Transverse colon (tissue), 4 donors: ENCODE results near the gene ADGRF5. TPM values are rescaled to one million over a fixed set of nuclear protein-coding genes. Genes with fewer than 3 reads are reported as not detected.

ENCODE experiments used
- DNase-seq: peaks from one replicate; pipeline ENCODE4 v3.0.0-alpha.2; 2019
- H3K27ac ChIP-seq, 4 donors: fragments of 200-600 bp; sonication (generic); 2 replicates each; pipeline ENCODE4 v1.5.1; 2016 to 2018; ENCODE audit warnings: inconsistent platforms in 4 of 4
- H3K27me3 ChIP-seq: fragments of 200-600 bp; sonication (generic); 2 replicates; pipeline ENCODE4 v1.5.1; 2017; ENCODE audit warnings: inconsistent platforms
- H3K36me3 ChIP-seq, 4 donors: fragments of 200-600 bp; sonication (generic); 2 replicates each; pipeline ENCODE4 v1.5.1; 2017 to 2019; ENCODE audit warnings: inconsistent platforms in 4 of 4
- H3K4me1 ChIP-seq, 4 donors: fragments of 200-600 bp; sonication (generic); 2 replicates each; pipeline ENCODE4 v1.5.1; 2017 to 2020; ENCODE audit warnings: inconsistent platforms in 4 of 4
- H3K4me3 ChIP-seq, 4 donors: fragments of 200-600 bp; sonication (generic); 1 replicate in 1 of 4; 2 replicates in 3 of 4; pipeline versions ENCODE4 v1.5.1 to v1.6.1; 2017 to 2019; ENCODE audit warnings: inconsistent platforms in 4 of 4
- H3K9me3 ChIP-seq, 2 donors: fragments of 200-600 bp; sonication (generic); 2 replicates each; pipeline ENCODE4 v1.5.1; 2017 to 2019; ENCODE audit warnings: inconsistent platforms in 2 of 2
- CTCF ChIP-seq, 5 experiments: fragments of 200-600 bp in 3 of 5; fragments of 450-650 bp in 2 of 5; sonication (generic) in 3 of 5; IDR thresholded peaks; 1 replicate in 2 of 5; 2 replicates in 3 of 5; pipeline ENCODE4 v1.5.1; 2016 to 2017; ENCODE audit warnings: antibody characterized with exemption in 5 of 5, inconsistent platforms in 3 of 5, mild to moderate bottlenecking in 2 of 5, moderate library complexity in 1 of 5
- EP300 ChIP-seq: sonication (generic); formaldehyde crosslinking; IDR thresholded peaks from one replicate; pipeline ENCODE4 v1.6.1; 2017; ENCODE audit warnings: antibody characterized with exemption, low read depth
- POLR2A ChIP-seq: fragments of 450-650 bp; IDR thresholded peaks from one replicate; pipeline ENCODE4 v1.6.1; 2016; ENCODE audit warnings: antibody characterized with exemption, mild to moderate bottlenecking, moderate library complexity
- POLR2AphosphoS5 ChIP-seq, 3 donors: sonication (generic); formaldehyde crosslinking; IDR thresholded peaks; one replicate each; pipeline ENCODE4 v1.6.1; 2016; ENCODE audit warnings: antibody characterized with exemption in 3 of 3
- WGBS, 2 donors: methylation state at CpG; one replicate each; pipeline ENCODE4 v1.1.5; 2018; ENCODE audit warnings: low coverage in 1 of 2; 5-methylcytosine and 5-hydroxymethylcytosine counted together
- in situ Hi-C, 4 donors: fragments of 200-750 bp; cut with MboI; loops; one replicate each; pipeline versions ENCODE4 v1.15.0 to v1.15.1; 2017; ENCODE audit warnings: low sequenced_read_pairs in 3 of 4, low pct_ligation_motif_present in 1 of 4, low pct_unique_long_range_greater_than_20kb in 1 of 4
- intact Hi-C: fragments of 100-400 bp; cut with DNase I; formaldehyde crosslinking; loops from one replicate; pipeline ENCODE4 v1.15.1; 2023; ENCODE audit warnings: low total_unique reads
- total RNA-seq, 4 donors: library from RNA; depleted of rRNA; stranded (reverse); fragments of >200 nt; gene quantifications; one replicate each; pipeline ENCODE4 v1.1.0, GENCODE V29; 2016

ADGRF5 gene
- total RNA-seq, 4 donors from 2014 or later: 1.5 to 4.1 (median 2.5) TPM

- H3K27ac ChIP-seq: no peak overlapping the region
- no peak for TF ChIP-seq POLR2A
- no peak for TF ChIP-seq EP300
- no peaks in the 10 kb centered on the region for H3K27me3 ChIP-seq
- intact Hi-C loops: no loop called here
- H3K4me1 ChIP-seq: no peaks in the 10 kb centered on the region
- H3K9me3 ChIP-seq: no peaks in the 10 kb centered on the region
- no peak overlapping the region for H3K4me3 ChIP-seq
- 84 to 87% methylated on average over 4 of the region's 4 CpGs for whole genome bisulfite sequencing, 2 donors
- DNase-seq: no peak
- no peaks in the 10 kb centered on the region for H3K36me3 ChIP-seq
- in situ Hi-C loops: no loop called here
Measured at GRCh38 chr6:46937642-46938041, 15.9 kb upstream of the ADGRF5 start.

GRCh38 chr6:46935687-46936086 is 13.9 kb upstream of the ADGRF5 start:
- WGBS, 2 donors: 75 to 100% methylated on average over 3 to 6 of the region's 6 CpGs
- intact Hi-C loops (no loop called here), in situ Hi-C loops (no loop called here)
- H3K27ac ChIP-seq: no peak overlapping the region
- H3K9me3 ChIP-seq: no peaks in the 10 kb centered on the region
- H3K36me3 ChIP-seq: no peaks in the 10 kb centered on the region
- H3K4me1 ChIP-seq: no peaks in the 10 kb centered on the region
- TF ChIP-seq EP300 (no peak), POLR2AphosphoS5 (IDR thresholded peaks at IDR 0.05) (no peak), POLR2A (no peak), CTCF (IDR thresholded peaks at IDR 0.05) (no peak)
- no peak overlapping the region for H3K4me3 ChIP-seq
- DNase-seq: no peak
- H3K27me3 ChIP-seq: no peaks in the 10 kb centered on the region

GRCh38 chr6:46933751-46934150 is 12.0 kb upstream of the ADGRF5 start:
- no peak for DNase-seq
- Histone ChIP-seq H3K9me3 (no peaks in the 10 kb centered on the region), H3K4me1 (no peaks in the 10 kb centered on the region), H3K27ac (no peak overlapping the region), H3K27me3 (no peaks in the 10 kb centered on the region), H3K4me3 (no peak overlapping the region), H3K36me3 (no peaks in the 10 kb centered on the region)
- WGBS, 2 donors: 78 to 86% methylated on average over 5 of the region's 5 CpGs
- no peak for TF ChIP-seq CTCF (IDR thresholded peaks at IDR 0.05)
- no peak for TF ChIP-seq POLR2A
- no peak for TF ChIP-seq POLR2AphosphoS5 (IDR thresholded peaks at IDR 0.05)
- TF ChIP-seq EP300: no peak
- in situ Hi-C loops (no loop called here), intact Hi-C loops (no loop called here)

GRCh38 chr6:46932526-46933319 is 11.0 kb upstream of the ADGRF5 start:
- Histone ChIP-seq H3K4me3 (no peak overlapping the region), H3K27me3 (no peaks in the 10 kb centered on the region), H3K27ac (no peak overlapping the region), H3K36me3 (no peaks in the 10 kb centered on the region), H3K9me3 (no peaks in the 10 kb centered on the region), H3K4me1 (no peaks in the 10 kb centered on the region)
- TF ChIP-seq EP300 (no peak), CTCF (IDR thresholded peaks at IDR 0.05) (no peak), POLR2AphosphoS5 (IDR thresholded peaks at IDR 0.05) (no peak), POLR2A (no peak)
- intact Hi-C loops: no loop called here
- in situ Hi-C loops: no loop called here
- WGBS, 2 donors: 71 to 78% methylated on average over 9 to 10 of the region's 10 CpGs
- no peak for DNase-seq
